Ovary (tissue), 9 donors: ENCODE measurements around the gene ASCL5. TPM values are rescaled to one million over a fixed set of nuclear protein-coding genes. Genes with fewer than 3 reads are reported as not detected.
"Not testable (repeated sequence)": the region's sequence is repeated elsewhere in the genome, so short reads cannot be mapped to it uniquely, and the experiment has no call there.

Experiments used
- DNase-seq, 5 donors: peaks; one replicate each; pipeline ENCODE4 v3.0.0-alpha.2; 2019 to 2020
- H3K27ac ChIP-seq, 2 donors: fragments of 200-600 bp; one replicate each; pipeline versions ENCODE4 v1.5.1 to v1.8.0; 2019 to 2022
- H3K27me3 ChIP-seq: fragments of 200-600 bp; one replicate; pipeline ENCODE4 v1.8.0; 2022
- H3K36me3 ChIP-seq: fragments of 200-600 bp; sonication (generic); one replicate; pipeline ENCODE4 v1.5.1; 2019
- H3K4me1 ChIP-seq: one replicate; pipeline ENCODE4 v1.8.1; 2013; ENCODE audit warnings: mild to moderate bottlenecking, moderate library complexity; ENCODE audit not compliant: insufficient read depth
- H3K4me3 ChIP-seq: fragments of 200-600 bp; sonication (generic); one replicate; pipeline ENCODE4 v1.5.1; 2017
- H3K9me3 ChIP-seq, 2 donors: fragments of 200-600 bp in 1 of 2; sonication (generic) in 1 of 2; one replicate each; pipeline versions ENCODE4 v1.5.1 to v1.8.1; 2013 to 2019; ENCODE audit warnings: mild to moderate bottlenecking in 1 of 2, moderate library complexity in 1 of 2
- EP300 ChIP-seq: sonication (generic); formaldehyde crosslinking; IDR thresholded peaks from one replicate; pipeline ENCODE4 v1.6.1; 2017; ENCODE audit warnings: antibody characterized with exemption
- POLR2A ChIP-seq: fragments of 450-650 bp; IDR thresholded peaks from one replicate; pipeline ENCODE4 v1.6.1; 2017; ENCODE audit warnings: antibody characterized with exemption, mild to moderate bottlenecking, moderate library complexity
- WGBS, 3 donors: extraction: QIAGEN DNeasy Blood & Tissue Kit in 1 of 3; methylation state at CpG; one replicate each; pipeline versions ENCODE4 v1.1.5 to v1.1.7; 2013 to 2017; 5-methylcytosine and 5-hydroxymethylcytosine counted together
- intact Hi-C, 4 donors: fragments of 100-400 bp; cut with DNase I; formaldehyde crosslinking; loops; one replicate each; pipeline versions ENCODE4 v1.11.0 to v1.15.1; 2022 to 2023
- polyA plus RNA-seq, 2 donors: library from polyadenylated mRNA; stranded (reverse); fragments of 200-250 nt in 1 of 2; fragments of 350-450 nt in 1 of 2; fragmentation: Illumina TruSeq in 1 of 2; extraction: RNeasy Lipid Tissue Mini Kit (QIAGEN cat#74804) in 1 of 2; gene quantifications; one replicate each; pipeline ENCODE4 v1.2.3, GENCODE V29; 2013 to 2014
- total RNA-seq, 7 donors: library from RNA; depleted of rRNA in 2 of 7; stranded (reverse); fragments of >200 nt in 2 of 7; fragmentation: NEBNext Ultra II Directional in 3 of 7; extraction: Animal tissue kit (Norgen Biotek cat#: 25700) in 3 of 7; gene quantifications; one replicate each; pipeline versions ENCODE4 v1.1.0 to v1.2.4, GENCODE V29; 2016 to 2023
- TF ChIP-seq, protein P1 (sequence below), 3 donors: fragments of 450-650 bp in 2 of 3; fragments of 200-600 bp in 1 of 3; IDR thresholded peaks; one replicate each; pipeline versions ENCODE4 v1.5.1 to v1.8.0; 2016 to 2022; ENCODE audit warnings: antibody characterized with exemption in 3 of 3, mild to moderate bottlenecking in 1 of 3
- donor health status: DM: no; HTN: no; CAD: no; lungs with moderate emphysema.
- donor health status: DM: no; HTN: no; CAD: no.
- donor health status: Bipolar disorder and iron deficiency.
- donor health status: DM: yes; HTN: yes; CAD: no.
- donor health status: DM: no; HTN: no; CAD: no.
- donor health status: DM: yes; HTN: yes; CAD: no.

ASCL5 gene
- total and polyA plus RNA-seq, 9 donors = 0.06 TPM; not detected in 8

DNA sequence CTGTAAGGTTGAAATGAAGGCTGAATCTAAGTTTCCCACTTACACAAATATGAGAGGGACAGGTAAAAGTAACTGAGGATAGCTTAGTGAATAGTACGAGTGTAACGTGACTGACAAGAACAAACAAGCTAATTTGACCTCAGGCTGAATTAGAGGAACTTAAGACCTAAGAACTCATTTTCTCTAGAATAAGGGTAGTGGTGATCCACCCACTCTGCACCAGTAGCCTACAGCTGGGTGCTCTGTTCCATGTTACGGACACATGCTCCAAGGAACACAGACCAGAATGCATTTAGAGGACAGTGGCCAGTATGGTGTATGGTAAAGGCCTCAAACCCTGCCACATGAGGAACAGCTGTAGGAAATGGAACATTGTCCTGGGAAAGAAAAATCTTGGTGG is 42.2 kb upstream of the ASCL5 start:
- Histone ChIP-seq H3K27me3 (no peaks in the 10 kb centered on the region), H3K4me1 (peaks cover 2% of the 10 kb centered on the region), H3K36me3 (no peaks in the 10 kb centered on the region), H3K9me3 (no peaks in the 10 kb centered on the region), H3K4me3 (no peak overlapping the region), H3K27ac (no peak overlapping the region)
- no peak for DNase-seq
- intact Hi-C loops = no loop called here
- TF ChIP-seq, protein P1, sequence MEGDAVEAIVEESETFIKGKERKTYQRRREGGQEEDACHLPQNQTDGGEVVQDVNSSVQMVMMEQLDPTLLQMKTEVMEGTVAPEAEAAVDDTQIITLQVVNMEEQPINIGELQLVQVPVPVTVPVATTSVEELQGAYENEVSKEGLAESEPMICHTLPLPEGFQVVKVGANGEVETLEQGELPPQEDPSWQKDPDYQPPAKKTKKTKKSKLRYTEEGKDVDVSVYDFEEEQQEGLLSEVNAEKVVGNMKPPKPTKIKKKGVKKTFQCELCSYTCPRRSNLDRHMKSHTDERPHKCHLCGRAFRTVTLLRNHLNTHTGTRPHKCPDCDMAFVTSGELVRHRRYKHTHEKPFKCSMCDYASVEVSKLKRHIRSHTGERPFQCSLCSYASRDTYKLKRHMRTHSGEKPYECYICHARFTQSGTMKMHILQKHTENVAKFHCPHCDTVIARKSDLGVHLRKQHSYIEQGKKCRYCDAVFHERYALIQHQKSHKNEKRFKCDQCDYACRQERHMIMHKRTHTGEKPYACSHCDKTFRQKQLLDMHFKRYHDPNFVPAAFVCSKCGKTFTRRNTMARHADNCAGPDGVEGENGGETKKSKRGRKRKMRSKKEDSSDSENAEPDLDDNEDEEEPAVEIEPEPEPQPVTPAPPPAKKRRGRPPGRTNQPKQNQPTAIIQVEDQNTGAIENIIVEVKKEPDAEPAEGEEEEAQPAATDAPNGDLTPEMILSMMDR (IDR thresholded peaks at IDR 0.05) = no peak
- TF ChIP-seq POLR2A (no peak), EP300 (no peak)
- 63 to 97% (median 65%) methylated on average over 3 of the region's 3 CpGs for WGBS, 3 donors

DNA sequence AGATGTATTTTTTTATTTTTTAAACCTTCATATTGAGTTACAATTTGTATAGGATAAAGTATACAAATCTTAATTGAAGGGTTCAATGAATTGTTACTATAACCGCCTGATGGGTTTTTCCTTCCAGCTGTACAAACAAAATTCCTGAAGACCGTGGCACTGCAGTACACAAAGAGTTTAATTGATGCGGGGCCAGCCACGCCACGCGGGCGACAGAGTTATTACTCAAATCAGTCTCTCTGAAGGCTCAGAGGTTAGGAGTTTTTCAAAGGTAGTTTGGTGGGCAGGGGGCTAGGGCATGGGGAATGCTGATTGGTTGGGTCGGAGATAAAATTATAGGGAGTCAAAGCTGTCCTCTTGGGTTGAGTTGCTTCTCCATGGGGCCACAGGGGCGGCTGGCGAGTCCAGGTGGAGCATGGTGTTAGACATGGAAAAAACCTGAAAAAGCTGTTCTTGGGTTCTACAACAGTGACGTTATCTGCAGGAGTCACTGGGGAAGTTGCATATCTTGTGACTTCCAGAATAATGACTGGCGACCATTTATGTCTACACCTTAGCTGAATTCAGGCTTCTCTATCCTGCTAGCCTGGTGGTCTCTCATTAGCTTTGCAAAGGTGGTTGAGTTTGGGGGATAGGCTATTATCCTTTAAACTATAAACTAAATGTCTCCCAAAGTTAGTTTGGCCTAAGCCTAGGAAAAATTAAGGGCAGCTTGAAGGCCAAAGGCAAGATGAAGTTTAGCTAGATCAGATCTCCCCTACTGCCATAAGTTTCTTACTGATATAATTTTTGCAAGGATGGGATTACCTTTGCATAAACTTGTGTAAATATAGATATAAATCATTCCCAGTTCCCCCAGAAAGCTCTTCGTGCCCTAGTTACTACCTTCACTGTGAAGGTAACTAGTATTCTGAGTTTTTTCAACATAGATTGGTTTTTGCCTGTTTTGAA is 40.3 kb upstream of the ASCL5 start:
- Histone ChIP-seq H3K9me3 (no peaks in the 10 kb centered on the region), H3K4me1 (peaks cover 2% of the 10 kb centered on the region), H3K27me3 (no peaks in the 10 kb centered on the region), H3K36me3 (no peaks in the 10 kb centered on the region), H3K27ac (no peak overlapping the region), H3K4me3 (no peak overlapping the region)
- no peak for DNase-seq
- 71 to 82% (median 72%) methylated on average over 13 of the region's 13 CpGs for WGBS, 3 donors
- intact Hi-C loops = no loop called here
- TF ChIP-seq POLR2A (no peak), EP300 (no peak)
- TF ChIP-seq, protein P1 (IDR thresholded peaks at IDR 0.05) = no peak

DNA sequence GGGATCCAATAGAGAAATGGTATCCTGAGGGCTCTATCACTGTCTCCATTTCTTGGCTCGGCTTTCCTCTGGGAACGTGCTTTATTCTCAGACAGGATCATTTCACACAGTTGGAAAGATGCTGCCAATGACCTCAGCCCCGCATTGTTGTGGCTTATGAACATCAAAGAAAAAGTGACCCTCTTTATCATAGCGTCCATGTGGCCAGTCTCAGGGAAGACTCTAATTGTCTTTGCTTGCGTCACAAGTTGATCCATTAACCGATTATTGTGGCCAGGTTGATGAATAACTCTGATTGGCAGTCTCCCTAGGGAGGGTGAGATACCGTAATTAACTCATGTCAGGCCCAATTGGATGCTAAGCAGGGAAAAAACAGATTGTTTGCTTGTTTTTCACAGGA is 37.7 kb upstream of the ASCL5 start:
- DNase-seq = no peak

DNA sequence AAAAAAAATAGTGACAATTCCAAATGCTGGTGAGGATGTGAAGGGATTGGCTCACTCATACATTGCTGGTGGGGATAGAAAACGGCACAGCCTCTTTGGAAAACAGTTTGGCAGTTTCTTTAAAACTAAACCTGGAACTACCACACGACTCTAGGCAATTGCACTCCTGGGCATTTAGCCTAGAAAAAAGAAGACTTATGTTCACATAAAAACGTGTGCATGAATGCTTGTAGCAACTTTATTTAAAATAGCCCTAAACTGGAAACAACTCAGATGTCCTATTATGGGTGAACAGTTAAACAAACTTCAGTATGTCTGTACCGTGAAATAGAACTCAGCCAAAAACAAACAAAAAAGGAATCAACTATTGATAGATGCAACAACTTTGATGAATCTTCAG is 36.7 kb upstream of the ASCL5 start:
- WGBS, 3 donors = 23 to 25% (median 24%) methylated on average over 4 of the region's 4 CpGs
- intact Hi-C loops = no loop called here

More for the DNA sequence above, 37.7 kb upstream of the ASCL5 start:
- no peaks in the 10 kb centered on the region for H3K9me3 ChIP-seq
- no peak overlapping the region for H3K27ac ChIP-seq
- no peaks in the 10 kb centered on the region for H3K4me1 ChIP-seq
- 45 to 52% (median 52%) methylated on average over 7 of the region's 7 CpGs for WGBS, 3 donors
- H3K36me3 ChIP-seq = no peaks in the 10 kb centered on the region
- no peak overlapping the region for H3K4me3 ChIP-seq
- TF ChIP-seq, protein P1 (IDR thresholded peaks at IDR 0.05) = no peak
- TF ChIP-seq POLR2A (no peak), EP300 (no peak)
- no peaks in the 10 kb centered on the region for H3K27me3 ChIP-seq
- intact Hi-C loops = no loop called here

DNA sequence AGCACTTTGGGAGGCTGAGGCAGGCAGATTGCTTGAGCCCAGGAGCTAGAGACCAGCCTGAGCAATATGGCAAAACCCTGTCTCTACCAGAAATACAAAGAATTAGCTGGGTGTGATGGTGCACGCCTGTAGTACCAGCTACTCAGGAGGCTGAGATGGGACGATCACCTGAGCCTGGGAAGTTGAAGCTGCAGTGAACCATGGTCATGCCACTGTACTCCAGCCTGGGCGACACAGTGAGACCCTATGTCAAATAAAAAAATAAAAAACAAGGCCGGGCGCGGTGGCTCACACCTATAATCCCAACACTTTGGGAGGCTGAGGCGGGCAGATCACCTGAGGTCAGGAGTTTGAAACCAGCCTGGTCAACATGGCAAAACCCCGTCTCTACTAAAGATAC is 36.1 kb upstream of the ASCL5 start:
- intact Hi-C loops, H3K4me3 ChIP-seq, H3K36me3 ChIP-seq, H3K4me1 ChIP-seq, H3K27me3 ChIP-seq, H3K27ac ChIP-seq, H3K9me3 ChIP-seq, DNase-seq: not testable (repeated sequence)
- WGBS, 3 donors = 83 to 96% (median 88%) methylated on average over 8 of the region's 8 CpGs

More for the DNA sequence above, 36.7 kb upstream of the ASCL5 start:
- TF ChIP-seq POLR2A (no peak), EP300 (no peak)
- TF ChIP-seq, protein P1 (IDR thresholded peaks at IDR 0.05) = no peak
- H3K27ac ChIP-seq = no peak overlapping the region
- no peaks in the 10 kb centered on the region for H3K27me3 ChIP-seq
- H3K9me3 ChIP-seq = no peaks in the 10 kb centered on the region
- no peak overlapping the region for H3K4me3 ChIP-seq
- H3K4me1 ChIP-seq = no peaks in the 10 kb centered on the region
- no peaks in the 10 kb centered on the region for H3K36me3 ChIP-seq
- no peak for DNase-seq
